Parathyroid adenoma (tissue), 2 donors: ENCODE data around the gene PTK6.
"Not testable (repeated sequence)": the region's sequence is repeated elsewhere in the genome, so short reads cannot be mapped to it uniquely, and the experiment has no call there.

Source experiments
- H2AFZ ChIP-seq: fragments of 300-600 bp; sonication (generic); one replicate; pipeline ENCODE4 v1.7.0; 2017; ENCODE audit warnings: antibody characterized with exemption, mild to moderate bottlenecking
- H3K27ac ChIP-seq: fragments of 300-600 bp; sonication (generic); one replicate; pipeline ENCODE4 v1.7.0; 2017
- H3K27me3 ChIP-seq: fragments of 300-600 bp; sonication (generic); one replicate; pipeline ENCODE4 v1.7.0; 2017; ENCODE audit warnings: low read length; ENCODE audit not compliant: control insufficient read depth, insufficient read depth
- H3K36me3 ChIP-seq: fragments of 300-600 bp; sonication (generic); one replicate; pipeline ENCODE4 v1.7.0; 2017; ENCODE audit warnings: low read length; ENCODE audit not compliant: control insufficient read depth, insufficient read depth
- H3K4me1 ChIP-seq: fragments of 300-600 bp; sonication (generic); one replicate; pipeline ENCODE4 v1.7.0; 2017; ENCODE audit warnings: control low read depth
- H3K4me2 ChIP-seq: fragments of 300-600 bp; sonication (generic); one replicate; pipeline ENCODE4 v1.7.0; 2017; ENCODE audit warnings: low read length
- H3K4me3 ChIP-seq: fragments of 300-600 bp; sonication (generic); one replicate; pipeline ENCODE4 v1.7.0; 2017; ENCODE audit warnings: low read depth, low read length
- H3K79me2 ChIP-seq: fragments of 300-600 bp; sonication (generic); one replicate; pipeline ENCODE4 v1.7.0; 2017; ENCODE audit warnings: control low read depth
- H3K9ac ChIP-seq: fragments of 300-600 bp; sonication (generic); one replicate; pipeline ENCODE4 v1.7.0; 2017; ENCODE audit warnings: mild to moderate bottlenecking
- H3K9me3 ChIP-seq: fragments of 300-600 bp; sonication (generic); one replicate; pipeline ENCODE4 v1.7.0; 2017; ENCODE audit warnings: low read length; ENCODE audit not compliant: control insufficient read depth
- TF ChIP-seq, protein P1 (sequence below): fragments of 300-600 bp; sonication (generic); IDR thresholded peaks from one replicate; pipeline ENCODE4 v1.7.0; 2017; ENCODE audit warnings: antibody characterized with exemption, mild to moderate bottlenecking
- donor health status: primary hyperparathyroidism.

PTK6 gene

DNA sequence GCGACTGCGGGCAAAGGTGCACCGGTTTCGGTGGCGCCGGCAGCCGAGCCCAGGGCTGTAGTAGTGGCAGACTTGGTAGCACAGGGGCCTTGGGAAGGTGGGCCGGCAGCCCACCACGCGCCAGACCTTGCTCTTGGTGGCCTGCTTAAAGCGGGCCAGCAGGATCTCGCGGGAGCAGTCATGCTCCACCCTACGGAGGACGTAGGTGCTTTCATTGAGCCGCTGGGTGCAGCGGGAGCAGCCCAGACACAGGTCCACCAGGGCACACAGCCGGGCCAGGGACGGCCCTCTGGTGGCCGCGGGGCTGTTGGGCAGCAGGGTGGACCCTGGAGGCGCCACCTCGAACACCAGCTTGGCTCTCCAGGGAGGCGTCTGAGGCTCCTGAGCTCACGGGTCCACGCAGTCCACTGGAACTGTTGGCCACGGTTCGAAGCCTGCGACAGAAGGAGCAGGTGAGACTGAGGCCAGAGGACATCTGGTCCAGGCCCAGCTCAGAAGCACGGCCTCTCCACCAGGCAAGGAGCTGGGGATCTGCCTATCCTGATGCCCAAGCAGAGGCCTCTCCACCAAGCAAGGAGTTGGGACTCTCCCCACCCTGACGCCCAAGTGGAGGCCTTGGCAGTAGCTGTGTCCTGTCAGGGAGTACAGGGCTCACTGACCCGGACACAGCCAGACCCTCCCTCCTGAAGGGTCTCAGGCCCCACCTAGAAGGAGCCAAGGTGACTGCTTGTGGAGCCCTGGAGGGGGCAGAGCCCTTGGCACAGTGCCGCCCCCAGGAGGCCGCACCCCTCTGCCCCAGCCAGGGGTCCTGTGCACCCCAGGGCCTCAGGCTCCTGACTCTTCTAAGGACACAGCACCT is 35.8 kb upstream of the PTK6 start:
- H3K4me2 ChIP-seq: peak overlapping the region; percentile 95
- H3K9ac ChIP-seq: no peak overlapping the region
- peak overlapping the region; percentile 16 for H3K27ac ChIP-seq
- H3K79me2 ChIP-seq: no peaks in the 10 kb centered on the region
- no peaks in the 10 kb centered on the region for H3K27me3 ChIP-seq
- H2AFZ ChIP-seq: peak overlapping the region; percentile 74
- TF ChIP-seq, protein P1, sequence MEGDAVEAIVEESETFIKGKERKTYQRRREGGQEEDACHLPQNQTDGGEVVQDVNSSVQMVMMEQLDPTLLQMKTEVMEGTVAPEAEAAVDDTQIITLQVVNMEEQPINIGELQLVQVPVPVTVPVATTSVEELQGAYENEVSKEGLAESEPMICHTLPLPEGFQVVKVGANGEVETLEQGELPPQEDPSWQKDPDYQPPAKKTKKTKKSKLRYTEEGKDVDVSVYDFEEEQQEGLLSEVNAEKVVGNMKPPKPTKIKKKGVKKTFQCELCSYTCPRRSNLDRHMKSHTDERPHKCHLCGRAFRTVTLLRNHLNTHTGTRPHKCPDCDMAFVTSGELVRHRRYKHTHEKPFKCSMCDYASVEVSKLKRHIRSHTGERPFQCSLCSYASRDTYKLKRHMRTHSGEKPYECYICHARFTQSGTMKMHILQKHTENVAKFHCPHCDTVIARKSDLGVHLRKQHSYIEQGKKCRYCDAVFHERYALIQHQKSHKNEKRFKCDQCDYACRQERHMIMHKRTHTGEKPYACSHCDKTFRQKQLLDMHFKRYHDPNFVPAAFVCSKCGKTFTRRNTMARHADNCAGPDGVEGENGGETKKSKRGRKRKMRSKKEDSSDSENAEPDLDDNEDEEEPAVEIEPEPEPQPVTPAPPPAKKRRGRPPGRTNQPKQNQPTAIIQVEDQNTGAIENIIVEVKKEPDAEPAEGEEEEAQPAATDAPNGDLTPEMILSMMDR: no peak
- no peaks in the 10 kb centered on the region for H3K9me3 ChIP-seq
- H3K4me3 ChIP-seq: peak overlapping the region; percentile 56
- no peaks in the 10 kb centered on the region for H3K36me3 ChIP-seq
- H3K4me1 ChIP-seq: no peaks in the 10 kb centered on the region

DNA sequence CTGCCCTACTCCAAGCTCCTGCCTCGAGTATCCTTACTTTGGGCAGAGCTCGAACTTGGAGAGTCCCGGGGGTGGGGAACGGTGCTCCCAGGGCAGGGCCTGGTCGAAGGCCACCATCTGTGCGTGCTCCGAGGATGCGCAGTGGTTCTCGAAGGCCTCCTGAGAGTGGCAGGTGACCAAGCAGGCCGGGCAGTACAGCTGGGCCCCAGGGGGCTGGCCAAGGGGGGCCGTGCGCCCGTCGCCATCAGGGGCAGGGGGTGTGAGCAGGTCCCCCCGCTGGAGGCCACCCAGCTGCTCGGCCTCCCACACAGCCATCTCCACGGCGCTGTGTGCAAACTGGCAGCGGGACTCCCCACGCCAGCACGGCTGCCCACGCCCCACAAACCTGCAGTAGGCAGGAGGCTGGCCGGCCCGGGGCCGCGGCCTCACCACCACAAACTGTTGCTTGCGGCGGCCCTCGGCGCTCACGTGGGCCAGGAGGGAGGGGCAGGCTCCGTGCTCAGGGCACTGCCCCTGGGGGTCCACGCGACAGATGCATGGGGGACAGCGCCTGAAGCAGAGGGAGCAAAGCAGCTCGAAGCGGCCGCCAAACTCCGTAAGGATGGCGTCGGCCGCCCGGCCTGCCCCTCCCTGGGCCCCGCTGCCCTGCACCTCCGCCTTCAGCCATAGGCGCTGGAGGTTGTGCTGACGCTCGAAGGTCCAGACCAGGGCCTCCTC is 35.1 kb upstream of the PTK6 start:
- H3K4me1 ChIP-seq: no peaks in the 10 kb centered on the region
- no peak overlapping the region for H2AFZ ChIP-seq
- H3K79me2 ChIP-seq: no peaks in the 10 kb centered on the region
- TF ChIP-seq, protein P1: no peak
- no peak overlapping the region for H3K9ac ChIP-seq
- H3K4me2 ChIP-seq: no peak overlapping the region
- H3K9me3 ChIP-seq: no peaks in the 10 kb centered on the region
- H3K36me3 ChIP-seq: no peaks in the 10 kb centered on the region
- no peak overlapping the region for H3K4me3 ChIP-seq
- H3K27ac ChIP-seq: no peak overlapping the region
- no peaks in the 10 kb centered on the region for H3K27me3 ChIP-seq

DNA sequence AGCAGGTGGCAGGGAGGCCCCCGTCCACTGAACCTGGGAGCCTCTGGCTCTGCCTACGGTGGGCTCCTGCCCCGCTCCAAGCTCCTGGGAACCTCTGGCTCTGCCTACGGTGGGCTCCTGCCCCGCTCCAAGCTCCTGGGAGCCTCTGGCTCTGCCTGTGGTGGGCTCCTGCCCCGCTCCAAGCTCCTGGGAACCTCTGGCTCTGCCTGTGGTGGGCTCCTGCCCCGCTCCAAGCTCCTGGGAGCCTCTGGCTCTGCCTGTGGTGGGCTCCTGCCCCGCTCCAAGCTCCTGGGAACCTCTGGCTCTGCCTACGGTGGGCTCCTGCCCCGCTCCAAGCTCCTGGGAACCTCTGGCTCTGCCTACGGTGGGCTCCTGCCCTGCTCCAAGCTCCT is 33.9 kb upstream of the PTK6 start:
- H3K79me2 ChIP-seq, H3K9me3 ChIP-seq, H3K9ac ChIP-seq, H3K27me3 ChIP-seq, H3K4me2 ChIP-seq, H3K27ac ChIP-seq, H3K36me3 ChIP-seq, H3K4me3 ChIP-seq, H3K4me1 ChIP-seq, H2AFZ ChIP-seq: not testable (repeated sequence)

DNA sequence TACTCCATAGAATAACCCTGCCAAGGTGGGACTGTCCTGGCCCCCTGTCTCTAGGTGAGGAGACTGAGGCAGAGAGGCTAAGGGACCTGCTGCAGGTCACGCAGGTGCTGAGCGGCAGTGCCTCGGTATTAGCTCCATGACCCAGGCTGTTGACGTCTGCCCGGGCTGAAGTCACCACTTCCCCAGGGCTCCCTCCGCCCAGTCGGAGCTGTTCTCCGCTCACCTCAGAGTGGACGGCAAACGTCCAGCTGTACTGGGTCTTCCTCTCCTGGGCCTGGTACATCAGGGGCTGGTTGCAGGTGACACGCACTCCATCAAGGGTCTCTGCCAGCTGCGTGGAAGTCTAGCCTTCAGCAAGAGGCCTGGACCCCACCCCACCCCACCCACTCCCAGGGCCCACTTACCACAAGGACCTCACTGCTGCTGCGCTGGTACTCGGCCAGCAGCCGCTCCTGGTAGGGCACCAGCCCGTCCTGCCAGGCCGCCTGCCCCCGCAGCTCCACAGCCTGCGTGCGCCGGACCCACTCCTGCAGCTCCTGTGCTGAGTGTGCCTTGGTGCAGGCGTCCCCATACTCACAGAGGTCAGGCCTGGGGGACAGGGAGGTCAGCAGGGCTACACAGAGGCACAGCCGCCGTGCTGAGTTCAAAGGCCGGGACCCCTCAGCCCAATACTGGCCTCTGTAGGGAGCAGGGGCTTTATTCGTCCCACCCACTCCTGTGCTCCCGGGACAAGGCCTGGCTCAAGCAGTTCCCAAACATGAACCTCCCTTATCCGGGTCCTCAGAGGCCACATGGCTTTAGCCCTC is 33.3 kb upstream of the PTK6 start:
- no peak overlapping the region for H3K27ac ChIP-seq
- no peak overlapping the region for H3K4me2 ChIP-seq
- no peaks in the 10 kb centered on the region for H3K4me1 ChIP-seq
- H3K79me2 ChIP-seq: no peaks in the 10 kb centered on the region
- no peaks in the 10 kb centered on the region for H3K27me3 ChIP-seq
- H3K9me3 ChIP-seq: no peaks in the 10 kb centered on the region
- H3K36me3 ChIP-seq: no peaks in the 10 kb centered on the region
- TF ChIP-seq, protein P1: no peak
- H3K4me3 ChIP-seq: no peak overlapping the region
- no peak overlapping the region for H3K9ac ChIP-seq
- H2AFZ ChIP-seq: no peak overlapping the region
